ENCODE results near the gene RPUSD3. TPM values are rescaled to one million over a fixed set of nuclear protein-coding genes. Genes with fewer than 3 reads are reported as not detected.

The RPUSD3 gene
- total RNA-seq, 2 donors from 2014 or later: 56.9 to 67.1 TPM

GRCh38 chr3:9863058-9863772 is 19.4 kb upstream of the RPUSD3 start:
- Histone ChIP-seq H3K36me3 (ENCODE audit: control insufficient read depth, insufficient read depth, low read length) (no peaks in the 10 kb centered on the region), H3K4me1 (ENCODE audit: control insufficient read depth, insufficient read depth, low read length) (no peaks in the 10 kb centered on the region), H3K4me3 (ENCODE audit: low read length) (no peak overlapping the region), H3K9me3 (ENCODE audit: control insufficient read depth, low read length) (no peaks in the 10 kb centered on the region), H3K27me3 (ENCODE audit: control insufficient read depth, insufficient read depth, low read length, poor library complexity, severe bottlenecking) (no peaks in the 10 kb centered on the region), H3K27ac (ENCODE audit: low read depth, low read length) (no peak overlapping the region), H3K9ac (ENCODE audit: extremely low read depth, low read length, poor library complexity, severe bottlenecking) (no peak overlapping the region)
- Mint-ChIP-seq H3K4me3 (peak overlapping the region; percentile 52), H3K27ac (no peak overlapping the region), H3K9me3 (no peaks in the 10 kb centered on the region), H3K4me1 (peaks cover 12% of the 10 kb centered on the region), H3K36me3 (ENCODE audit: low read depth) (no peaks in the 10 kb centered on the region), H3K27me3 (ENCODE audit: insufficient read depth) (peaks cover 9% of the 10 kb centered on the region)
- TF ChIP-seq, protein P1, sequence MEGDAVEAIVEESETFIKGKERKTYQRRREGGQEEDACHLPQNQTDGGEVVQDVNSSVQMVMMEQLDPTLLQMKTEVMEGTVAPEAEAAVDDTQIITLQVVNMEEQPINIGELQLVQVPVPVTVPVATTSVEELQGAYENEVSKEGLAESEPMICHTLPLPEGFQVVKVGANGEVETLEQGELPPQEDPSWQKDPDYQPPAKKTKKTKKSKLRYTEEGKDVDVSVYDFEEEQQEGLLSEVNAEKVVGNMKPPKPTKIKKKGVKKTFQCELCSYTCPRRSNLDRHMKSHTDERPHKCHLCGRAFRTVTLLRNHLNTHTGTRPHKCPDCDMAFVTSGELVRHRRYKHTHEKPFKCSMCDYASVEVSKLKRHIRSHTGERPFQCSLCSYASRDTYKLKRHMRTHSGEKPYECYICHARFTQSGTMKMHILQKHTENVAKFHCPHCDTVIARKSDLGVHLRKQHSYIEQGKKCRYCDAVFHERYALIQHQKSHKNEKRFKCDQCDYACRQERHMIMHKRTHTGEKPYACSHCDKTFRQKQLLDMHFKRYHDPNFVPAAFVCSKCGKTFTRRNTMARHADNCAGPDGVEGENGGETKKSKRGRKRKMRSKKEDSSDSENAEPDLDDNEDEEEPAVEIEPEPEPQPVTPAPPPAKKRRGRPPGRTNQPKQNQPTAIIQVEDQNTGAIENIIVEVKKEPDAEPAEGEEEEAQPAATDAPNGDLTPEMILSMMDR (conservative IDR thresholded peaks at IDR 0.05): no peak
- DNase-seq: no peak
- 84 to 94% methylated on average over 6 to 22 of the region's 22 CpGs for WGBS, 2 experiments (ENCODE audit: insufficient coverage in 1 of 2, insufficient read length in 1 of 2)

DNA sequence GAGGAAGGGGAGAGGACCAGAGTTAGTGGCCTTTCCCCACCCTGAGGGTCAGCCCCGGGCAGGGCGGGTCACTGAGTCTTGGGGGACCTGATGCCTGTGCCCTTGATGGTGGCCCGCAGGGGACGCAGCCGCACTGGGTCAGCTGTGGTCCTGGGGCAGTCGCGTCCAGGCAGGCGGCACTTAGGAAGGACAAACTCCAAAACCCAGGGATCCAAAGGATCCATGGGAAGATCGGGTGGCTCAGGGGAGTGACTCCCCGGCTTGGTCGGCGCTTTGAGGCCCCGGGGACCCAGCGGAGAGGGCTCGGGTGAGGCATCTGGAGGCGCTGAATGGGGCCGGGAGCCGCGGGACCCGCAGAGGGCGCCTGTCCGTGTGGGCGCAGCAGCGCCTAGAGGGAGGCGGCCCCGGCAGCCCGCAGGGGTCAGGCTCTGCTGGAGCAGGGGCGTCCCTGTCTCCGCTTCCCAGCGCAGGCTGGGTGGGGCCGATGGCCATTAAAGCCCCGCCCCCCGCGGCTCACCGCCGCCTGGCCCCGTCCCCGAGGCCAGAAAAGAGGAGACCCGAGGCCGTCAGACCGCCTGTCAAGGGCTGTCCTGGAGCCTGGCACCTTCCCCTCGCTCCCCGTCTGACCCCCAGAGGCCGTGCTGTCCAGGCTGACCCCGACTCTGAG is 18.7 kb upstream of the RPUSD3 start:
- H3K27me3 ChIP-seq (ENCODE audit: control insufficient read depth, insufficient read depth, low read length, poor library complexity, severe bottlenecking): no peaks in the 10 kb centered on the region
- H3K36me3 ChIP-seq (ENCODE audit: control insufficient read depth, insufficient read depth, low read length): no peaks in the 10 kb centered on the region
- peak; percentile 92 for DNase-seq
- WGBS, 2 experiments (ENCODE audit: insufficient coverage in 1 of 2, insufficient read length in 1 of 2): 22 to 35% methylated on average over 23 to 45 of the region's 45 CpGs
- peaks cover 12% of the 10 kb centered on the region for H3K4me1 Mint-ChIP-seq
- no peak overlapping the region for H3K27ac Mint-ChIP-seq
- H3K9me3 Mint-ChIP-seq: no peaks in the 10 kb centered on the region
- no peak overlapping the region for H3K9ac ChIP-seq (ENCODE audit: extremely low read depth, low read length, poor library complexity, severe bottlenecking)
- peak overlapping the region; percentile 52 for H3K4me3 Mint-ChIP-seq
- H3K9me3 ChIP-seq (ENCODE audit: control insufficient read depth, low read length): no peaks in the 10 kb centered on the region
- TF ChIP-seq, protein P1 (conservative IDR thresholded peaks at IDR 0.05): peak; percentile 69
- no peaks in the 10 kb centered on the region for H3K36me3 Mint-ChIP-seq (ENCODE audit: low read depth)
- no peaks in the 10 kb centered on the region for H3K4me1 ChIP-seq (ENCODE audit: control insufficient read depth, insufficient read depth, low read length)
- H3K27ac ChIP-seq (ENCODE audit: low read depth, low read length): no peak overlapping the region
- no peak overlapping the region for H3K4me3 ChIP-seq (ENCODE audit: low read length)
- H3K27me3 Mint-ChIP-seq (ENCODE audit: insufficient read depth): peaks cover 9% of the 10 kb centered on the region

DNA sequence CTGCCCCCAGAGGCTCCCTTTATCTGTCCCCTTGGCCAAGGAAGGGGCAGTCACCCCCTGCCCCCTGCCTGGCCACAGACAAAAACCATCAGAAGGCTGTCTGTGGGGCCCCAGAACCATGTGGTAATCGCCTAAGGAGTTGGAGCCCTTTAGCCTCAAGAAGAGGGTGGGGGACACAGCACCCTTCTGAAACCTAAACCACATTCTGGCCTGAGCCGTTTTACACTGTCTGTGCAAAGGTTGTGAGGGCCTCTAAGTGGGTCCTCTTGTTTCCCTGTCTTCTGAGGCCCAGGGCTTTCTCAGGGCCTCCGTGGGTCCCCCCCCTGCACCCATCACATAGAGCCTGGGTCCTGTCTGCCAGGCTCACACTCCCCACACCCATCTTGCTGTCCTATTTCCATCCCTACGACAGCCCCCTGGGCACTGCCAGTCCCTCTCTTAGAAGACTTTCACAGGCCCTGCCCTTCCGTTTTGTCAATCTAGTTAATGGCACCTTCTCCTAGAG is 17.9 kb upstream of the RPUSD3 start:
- TF ChIP-seq, protein P1 (conservative IDR thresholded peaks at IDR 0.05): no peak
- Histone ChIP-seq H3K36me3 (ENCODE audit: control insufficient read depth, insufficient read depth, low read length) (no peaks in the 10 kb centered on the region), H3K27me3 (ENCODE audit: control insufficient read depth, insufficient read depth, low read length, poor library complexity, severe bottlenecking) (no peaks in the 10 kb centered on the region), H3K4me1 (ENCODE audit: control insufficient read depth, insufficient read depth, low read length) (no peaks in the 10 kb centered on the region), H3K9ac (ENCODE audit: extremely low read depth, low read length, poor library complexity, severe bottlenecking) (no peak overlapping the region), H3K4me3 (ENCODE audit: low read length) (no peak overlapping the region), H3K9me3 (ENCODE audit: control insufficient read depth, low read length) (no peaks in the 10 kb centered on the region), H3K27ac (ENCODE audit: low read depth, low read length) (no peak overlapping the region)
- DNase-seq: no peak
- Mint-ChIP-seq H3K36me3 (ENCODE audit: low read depth) (no peaks in the 10 kb centered on the region), H3K4me3 (peak overlapping the region; percentile 52), H3K9me3 (no peaks in the 10 kb centered on the region), H3K4me1 (peaks cover 12% of the 10 kb centered on the region), H3K27me3 (ENCODE audit: insufficient read depth) (peaks cover 9% of the 10 kb centered on the region), H3K27ac (no peak overlapping the region)
- WGBS, 2 experiments (ENCODE audit: insufficient coverage in 1 of 2, insufficient read length in 1 of 2): 92 to 100% methylated on average over 3 to 5 of the region's 5 CpGs

Data from endodermal cell (in vitro differentiated cells).